Type B pancreatic cell (in vitro differentiated cells): Measurements from ENCODE around the gene FGF14. TPM values are rescaled to one million over a fixed set of nuclear protein-coding genes. Genes with fewer than 3 reads are reported as not detected.

Experiments
- DNase-seq: peaks from one replicate; pipeline ENCODE4 v3.0.0; 2021; ENCODE audit warnings: mixed read lengths; ENCODE audit not compliant: unreplicated experiment; ENCODE audit errors: extremely low spot score
- H3K27ac Mint-ChIP-seq: 2 replicates; pipeline ENCODE4 v1.8.0; 2021; ENCODE audit warnings: mild to moderate bottlenecking, mixed read lengths
- H3K27me3 Mint-ChIP-seq: 2 replicates; pipeline ENCODE4 v1.8.0; 2021; ENCODE audit warnings: mixed read lengths
- H3K36me3 Mint-ChIP-seq: 2 replicates; pipeline ENCODE4 v1.8.0; 2021; ENCODE audit warnings: mixed read lengths
- H3K4me1 Mint-ChIP-seq: one replicate; pipeline ENCODE4 v1.8.0; 2021; ENCODE audit warnings: mixed read lengths; ENCODE audit not compliant: unreplicated experiment
- H3K4me3 Mint-ChIP-seq: 2 replicates; pipeline ENCODE4 v1.8.0; 2021; ENCODE audit warnings: mild to moderate bottlenecking, mixed read lengths
- H3K9me3 Mint-ChIP-seq: 2 replicates; pipeline ENCODE4 v1.8.0; 2021; ENCODE audit warnings: mixed read lengths
- CTCF ChIP-seq: fragments of 200-600 bp; sonication (generic); conservative IDR thresholded peaks from 2 replicates; pipeline ENCODE4 v1.5.0; 2021; ENCODE audit warnings: antibody characterized with exemption, mild to moderate bottlenecking
- total RNA-seq: library from RNA; stranded (reverse); gene quantifications from 2 replicates; pipeline ENCODE4 v1.2.1, GENCODE V29; 2021; ENCODE audit warnings: low replicate concordance

Gene FGF14
- total RNA-seq, 1 donor from 2014 or later = 4.2 TPM

- DNase-seq = no peak
- Mint-ChIP-seq H3K36me3 (no peaks in the 10 kb centered on the region), H3K27me3 (peaks cover 49% of the 10 kb centered on the region), H3K9me3 (no peaks in the 10 kb centered on the region), H3K4me3 (no peak overlapping the region), H3K27ac (no peak overlapping the region), H3K4me1 (no peaks in the 10 kb centered on the region)
- TF ChIP-seq CTCF = no peak
Observed at GRCh38 chr13:101784313-101784712, 617.5 kb downstream of the FGF14 start.

GRCh38 chr13:101783554-101783953 lies 618.3 kb downstream of the FGF14 start:
- H3K27me3 Mint-ChIP-seq = peaks cover 45% of the 10 kb centered on the region
- TF ChIP-seq CTCF = no peak
- no peak overlapping the region for H3K4me3 Mint-ChIP-seq
- H3K36me3 Mint-ChIP-seq = no peaks in the 10 kb centered on the region
- no peak for DNase-seq
- no peaks in the 10 kb centered on the region for H3K9me3 Mint-ChIP-seq
- no peak overlapping the region for H3K27ac Mint-ChIP-seq
- no peaks in the 10 kb centered on the region for H3K4me1 Mint-ChIP-seq

GRCh38 chr13:101780211-101780610 lies 621.6 kb downstream of the FGF14 start:
- H3K4me3 Mint-ChIP-seq = no peak overlapping the region
- H3K36me3 Mint-ChIP-seq = no peaks in the 10 kb centered on the region
- H3K4me1 Mint-ChIP-seq = no peaks in the 10 kb centered on the region
- DNase-seq = no peak
- no peak for TF ChIP-seq CTCF
- peaks cover 22% of the 10 kb centered on the region for H3K27me3 Mint-ChIP-seq
- no peak overlapping the region for H3K27ac Mint-ChIP-seq
- H3K9me3 Mint-ChIP-seq = no peaks in the 10 kb centered on the region

- H3K4me3 Mint-ChIP-seq = no peak overlapping the region
Observed at GRCh38 chr13:101779147-101779546, 622.7 kb downstream of the FGF14 start.

GRCh38 chr13:101775267-101775666 lies 626.6 kb downstream of the FGF14 start:
- Mint-ChIP-seq H3K4me3 (no peak overlapping the region), H3K9me3 (no peaks in the 10 kb centered on the region)
- TF ChIP-seq CTCF = no peak

More at GRCh38 chr13:101779147-101779546, 622.7 kb downstream of the FGF14 start:
- no peak for DNase-seq
- no peak for TF ChIP-seq CTCF
- Mint-ChIP-seq H3K9me3 (no peaks in the 10 kb centered on the region), H3K27ac (no peak overlapping the region), H3K36me3 (no peaks in the 10 kb centered on the region), H3K4me1 (no peaks in the 10 kb centered on the region), H3K27me3 (peaks cover 17% of the 10 kb centered on the region)

GRCh38 chr13:101774393-101774792 lies 627.5 kb downstream of the FGF14 start:
- no peaks in the 10 kb centered on the region for H3K36me3 Mint-ChIP-seq
- no peak overlapping the region for H3K27ac Mint-ChIP-seq
- H3K4me1 Mint-ChIP-seq = no peaks in the 10 kb centered on the region
- no peak for TF ChIP-seq CTCF
- H3K9me3 Mint-ChIP-seq = peaks cover 3% of the 10 kb centered on the region
- no peak overlapping the region for H3K4me3 Mint-ChIP-seq
- no peak for DNase-seq
- peaks cover 9% of the 10 kb centered on the region for H3K27me3 Mint-ChIP-seq

More at GRCh38 chr13:101775267-101775666, 626.6 kb downstream of the FGF14 start:
- Mint-ChIP-seq H3K27me3 (peaks cover 7% of the 10 kb centered on the region), H3K4me1 (no peaks in the 10 kb centered on the region), H3K36me3 (no peaks in the 10 kb centered on the region), H3K27ac (no peak overlapping the region)
- DNase-seq = no peak
